Measurements from ENCODE around the gene VMP1.
"Not testable (repeated sequence)": the region's sequence is repeated elsewhere in the genome, so short reads cannot be mapped to it uniquely, and the experiment has no call there.

The VMP1 gene

DNA sequence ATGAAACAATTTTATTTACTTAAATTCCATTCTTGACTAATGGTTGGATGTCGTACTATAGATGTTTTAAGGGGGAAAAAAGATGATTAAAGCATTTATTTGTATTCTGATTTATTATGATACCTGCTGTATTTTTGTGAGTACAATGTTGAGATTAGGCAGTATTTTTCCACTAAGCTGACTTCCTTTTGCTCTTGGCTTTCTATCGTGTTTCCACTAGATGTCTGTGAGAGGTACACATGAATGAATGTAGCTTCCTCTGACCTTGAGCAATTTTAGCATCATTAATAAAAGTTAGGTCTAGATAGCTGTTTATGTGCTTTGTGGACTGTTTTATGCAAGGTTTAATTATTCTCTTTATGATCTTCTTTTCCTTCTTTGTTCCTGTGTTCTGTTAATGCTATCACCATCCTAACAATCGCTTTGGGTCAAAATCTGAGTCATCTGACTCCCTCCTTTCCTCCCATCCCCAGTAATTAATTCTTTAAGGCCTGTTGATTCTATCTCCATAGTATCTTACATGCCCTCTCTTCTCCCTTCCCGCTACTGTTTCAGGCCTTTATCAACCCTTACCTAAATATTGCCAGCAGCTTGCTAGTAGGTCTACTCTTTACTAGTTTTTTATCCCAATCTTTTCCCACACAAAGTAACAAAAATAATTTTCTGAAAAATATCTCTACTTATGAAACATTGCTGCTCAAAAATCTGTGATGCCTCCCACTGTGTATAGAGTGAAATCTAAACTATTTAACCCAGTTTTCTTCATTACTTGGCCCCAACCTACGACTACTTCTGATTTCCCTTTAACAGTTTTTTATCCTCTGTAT, 76.0 kb downstream of the VMP1 start:
- DNase-seq, result peak; percentile 58 to 94

DNA sequence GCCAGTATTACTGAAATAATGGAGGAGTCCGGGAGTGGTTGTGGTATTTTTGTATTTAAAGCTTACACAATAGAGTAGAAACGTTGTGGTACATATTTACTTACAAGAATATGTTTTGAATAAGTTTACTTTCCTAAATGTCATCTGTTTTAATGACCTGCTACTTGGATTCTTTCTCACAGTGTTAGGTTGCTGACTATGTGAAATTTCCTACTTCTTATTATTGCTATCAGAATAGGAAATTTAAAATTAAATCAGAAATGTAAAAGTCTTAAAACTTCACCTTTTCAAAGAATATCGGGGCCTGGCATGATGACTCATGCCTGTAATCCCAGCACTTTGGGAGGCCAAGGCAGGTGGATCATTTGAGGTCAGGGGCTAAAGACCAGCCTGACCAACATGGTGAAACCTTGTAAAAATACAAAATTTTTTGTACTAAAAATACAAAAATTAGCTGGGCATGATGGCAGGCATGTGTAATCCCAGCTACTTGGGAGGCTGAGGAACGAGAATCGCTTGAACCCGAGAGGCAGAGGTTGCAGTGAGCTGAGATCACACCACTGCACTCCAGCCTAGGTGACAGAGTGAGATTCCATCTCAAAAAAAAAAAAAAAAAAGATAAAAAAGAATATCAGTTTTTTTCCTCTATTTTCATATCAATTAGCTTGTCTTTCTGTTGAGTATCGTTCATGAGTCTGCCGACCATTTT, 77.8 kb downstream of the VMP1 start:
- no peak for DNase-seq

DNA sequence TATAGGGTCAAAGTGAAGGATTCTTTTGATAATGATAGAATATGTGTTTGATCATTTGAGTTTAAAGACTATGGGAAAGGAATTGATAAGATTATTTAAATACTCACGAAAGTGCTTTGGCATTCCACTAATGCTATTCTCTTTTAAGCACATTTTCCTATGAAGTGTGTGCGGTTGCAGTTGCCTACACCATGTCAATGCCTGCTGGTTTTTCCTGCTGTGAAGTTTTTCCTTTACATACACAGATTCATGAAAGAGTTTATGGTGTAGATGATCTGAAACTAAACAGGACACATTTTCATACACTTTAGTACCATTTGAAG, 78.7 kb downstream of the VMP1 start:
- DNase-seq, result no peak

DNA sequence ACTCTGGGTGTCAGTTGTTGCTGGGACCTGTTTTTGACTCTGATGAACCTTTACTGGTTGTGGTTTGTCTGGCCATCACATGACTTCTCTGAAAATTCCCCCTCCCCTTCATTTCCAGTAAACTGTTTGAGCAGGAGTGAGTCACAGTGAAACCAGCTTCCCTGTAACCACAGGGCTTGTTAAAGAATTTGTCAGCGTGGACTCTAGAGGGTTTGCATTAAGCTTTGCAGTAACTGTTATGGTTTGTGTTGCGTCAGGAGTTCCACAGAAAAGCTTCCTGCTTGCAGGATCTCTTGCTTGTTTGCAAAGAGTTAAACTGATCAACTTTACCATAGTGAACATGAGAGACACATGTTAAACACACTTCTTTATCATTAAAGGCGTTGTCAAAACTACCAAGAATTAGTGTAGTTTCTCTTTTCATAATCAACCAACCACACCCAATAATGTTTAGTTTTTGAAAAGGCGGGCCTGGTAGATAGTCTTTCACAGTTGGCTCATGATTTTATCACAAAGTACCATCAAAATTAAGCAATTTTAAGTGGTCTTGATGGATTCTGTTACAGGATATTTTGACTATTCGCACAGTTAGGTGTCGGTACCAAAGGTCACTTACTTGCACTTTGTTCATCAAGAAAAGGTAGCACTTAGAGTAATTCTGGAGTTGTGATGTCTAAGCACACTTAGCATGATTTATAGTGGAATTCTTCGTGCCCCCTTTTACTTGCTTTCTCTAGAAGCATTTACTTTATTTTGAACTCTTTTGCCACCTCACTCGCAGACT, 79.3 kb downstream of the VMP1 start:
- DNase-seq, result peak; percentile 94 to 99

DNA sequence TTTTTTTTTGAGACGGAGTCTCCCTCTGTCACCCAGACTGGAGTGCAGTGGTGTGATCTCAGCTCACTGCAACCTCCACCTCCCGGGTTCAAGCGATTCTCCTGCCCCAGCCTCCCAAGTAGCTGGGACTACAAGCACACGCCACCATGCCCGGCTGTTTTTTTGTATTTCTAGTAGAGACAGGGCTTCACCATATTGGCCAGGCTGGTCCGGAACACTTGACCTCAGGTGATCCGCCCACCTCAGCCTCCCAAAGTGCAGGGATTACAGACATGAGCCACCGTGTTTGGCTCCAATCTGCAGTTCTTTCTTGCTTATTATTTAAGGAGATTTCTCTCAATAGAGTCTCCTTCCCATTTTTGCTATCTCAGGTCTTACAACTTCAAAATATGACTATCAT, 82.4 kb downstream of the VMP1 start:
- DNase-seq, result not testable (repeated sequence)

DNA sequence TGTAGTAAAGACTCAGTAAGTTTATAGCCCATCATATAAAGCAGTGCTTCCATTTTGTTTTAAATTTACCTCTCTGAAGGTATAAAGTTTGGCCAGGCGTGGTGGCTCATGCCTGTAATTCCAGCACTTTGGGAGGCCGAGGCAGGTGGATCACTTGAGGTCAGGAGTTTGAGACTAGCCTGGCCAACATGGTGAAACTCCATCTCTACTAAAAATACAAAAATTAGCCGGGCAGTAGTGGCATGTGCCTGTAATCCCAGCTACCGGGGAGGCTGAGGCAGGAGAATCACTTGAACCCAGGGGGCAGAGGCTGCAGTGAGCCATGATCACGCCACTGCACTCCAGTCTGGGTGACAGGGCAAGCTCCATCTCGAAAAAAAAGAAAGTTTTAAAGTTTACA, 83.0 kb downstream of the VMP1 start:
- not testable (repeated sequence) for DNase-seq

DNA sequence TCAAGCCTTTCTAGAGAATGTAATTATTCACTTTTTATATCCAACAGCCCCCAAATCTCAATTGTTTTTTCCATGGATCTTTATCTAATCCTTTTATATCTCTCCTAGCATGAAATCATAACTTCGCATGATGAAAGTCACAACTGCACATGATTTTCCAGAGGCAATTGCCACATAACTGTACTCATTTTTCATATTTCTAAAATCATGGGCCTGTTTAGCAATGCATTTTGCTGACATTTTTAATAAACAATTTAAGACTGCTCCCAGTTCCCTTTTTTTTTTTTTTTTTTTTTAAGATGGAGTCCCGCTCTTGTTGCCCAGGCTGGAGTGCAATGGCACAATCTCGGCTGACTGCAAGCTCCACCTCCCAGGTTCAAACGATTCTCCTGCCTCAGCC, 83.5 kb downstream of the VMP1 start:
- DNase-seq, result no peak

DNA sequence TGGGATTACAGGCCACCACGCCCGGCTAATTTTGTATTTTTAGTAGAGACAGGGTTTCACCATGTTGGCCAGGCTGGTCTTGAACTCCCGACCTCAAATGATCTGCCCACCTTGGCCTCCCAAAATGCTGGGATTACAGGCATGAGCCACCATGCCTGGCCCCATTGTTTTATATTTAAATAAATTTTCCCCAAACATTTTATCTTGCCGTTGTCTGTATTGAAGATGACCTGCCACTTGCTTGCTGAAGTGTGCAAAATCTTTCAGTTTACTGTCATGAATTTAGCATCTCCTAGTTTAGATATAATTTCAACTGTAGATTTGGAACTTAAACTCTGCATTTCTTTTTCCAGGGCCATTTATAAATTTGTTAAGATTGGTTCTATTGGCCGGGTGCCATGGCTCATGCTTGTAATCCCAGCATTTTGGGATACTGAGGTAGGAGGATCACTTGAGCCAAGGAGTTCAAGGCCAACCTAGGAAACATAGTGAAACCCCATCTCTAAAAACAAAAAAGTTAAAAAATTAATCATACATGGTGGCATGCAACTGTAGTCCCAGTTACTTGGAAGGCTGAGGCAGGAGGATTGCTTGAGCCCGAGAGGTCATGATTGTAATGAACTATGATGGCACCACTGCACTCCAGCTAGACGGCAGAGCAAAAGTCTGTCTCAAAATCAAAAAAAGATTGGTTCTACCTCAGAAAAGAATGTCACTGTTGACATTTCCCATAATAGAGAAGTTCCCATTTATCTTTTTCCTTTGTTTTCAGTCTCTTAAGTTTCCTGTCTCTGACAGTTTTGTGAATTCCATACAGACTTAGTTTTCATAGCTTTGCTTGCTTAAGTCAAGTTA, 84.4 kb downstream of the VMP1 start:
- DNase-seq, result no peak

DNA sequence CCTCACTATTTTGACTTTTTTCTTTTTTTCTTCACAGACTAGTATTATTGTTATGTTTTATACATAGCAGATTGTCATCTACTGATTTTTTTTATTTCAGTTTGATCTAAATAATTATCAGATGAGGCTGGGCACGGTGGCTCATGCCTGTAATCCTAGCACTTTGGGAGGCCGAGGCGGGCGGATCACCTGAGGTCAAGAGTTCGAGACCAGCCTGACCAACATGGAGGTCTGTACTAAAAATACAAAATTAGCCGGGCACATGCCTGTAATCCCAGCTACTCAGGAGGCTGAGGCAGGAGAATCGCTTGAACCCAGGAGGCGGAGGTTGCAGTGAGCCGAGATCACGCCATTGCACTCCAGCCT, 85.0 kb downstream of the VMP1 start:
- not testable (repeated sequence) for DNase-seq

DNA sequence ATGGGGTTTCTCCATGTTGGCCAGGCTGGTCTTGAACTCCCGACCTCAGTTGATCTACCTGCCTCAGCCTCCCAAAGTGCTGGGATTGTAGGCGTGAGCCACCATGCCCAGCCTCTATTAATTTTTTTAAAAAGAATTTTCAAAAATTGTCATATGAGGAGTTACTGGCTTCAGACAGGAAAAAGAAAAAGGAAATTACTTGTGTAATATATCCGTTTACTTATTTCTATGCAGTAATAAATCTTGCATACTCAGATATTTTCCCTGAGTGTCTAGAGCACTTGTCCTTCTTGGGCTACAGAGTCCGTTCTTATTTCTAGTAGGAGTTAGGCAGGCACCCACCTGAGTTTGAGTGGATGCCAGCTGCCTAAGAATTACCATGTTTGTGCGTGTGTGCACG, 85.8 kb downstream of the VMP1 start:
- no peak for DNase-seq

DNA sequence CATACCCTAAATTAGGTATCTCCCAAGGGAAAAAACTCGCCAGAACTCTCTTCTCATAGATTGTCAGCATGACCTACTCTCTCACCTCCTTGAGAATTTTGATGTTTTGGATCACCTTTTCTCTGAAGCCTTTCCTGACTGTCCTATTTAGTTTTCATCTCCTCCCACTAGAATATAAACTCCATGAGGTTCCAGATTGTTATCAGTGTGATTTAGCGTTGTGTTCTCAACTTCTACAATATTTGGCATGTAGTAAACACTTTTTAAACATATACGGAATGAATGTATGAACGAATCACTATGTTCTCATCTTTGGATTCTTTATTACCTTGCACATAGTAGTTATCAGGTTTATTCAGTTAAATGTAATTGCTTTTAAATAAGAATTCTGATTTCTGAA, 88.7 kb downstream of the VMP1 start:
- DNase-seq, result no peak

DNA sequence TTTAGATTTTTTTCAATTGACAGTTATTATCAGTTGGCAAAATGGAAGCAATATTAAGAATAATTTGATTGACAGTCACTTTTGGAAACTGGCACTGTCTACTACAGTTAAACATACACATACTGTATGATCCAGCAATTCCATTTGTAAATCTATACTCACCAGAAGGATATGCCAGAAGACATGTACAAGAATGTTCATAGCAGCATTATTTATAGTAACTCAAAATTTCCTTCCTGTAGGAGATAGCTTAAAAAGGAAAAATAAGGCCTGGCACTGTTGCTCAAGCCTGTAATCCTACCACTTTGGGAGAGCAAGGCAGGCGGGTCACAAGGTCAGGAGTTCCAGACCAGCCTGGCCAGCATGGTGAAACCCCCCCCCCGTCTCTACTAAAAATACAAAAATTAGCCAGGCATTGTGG, 89.3 kb downstream of the VMP1 start:
- no peak for DNase-seq

DNA sequence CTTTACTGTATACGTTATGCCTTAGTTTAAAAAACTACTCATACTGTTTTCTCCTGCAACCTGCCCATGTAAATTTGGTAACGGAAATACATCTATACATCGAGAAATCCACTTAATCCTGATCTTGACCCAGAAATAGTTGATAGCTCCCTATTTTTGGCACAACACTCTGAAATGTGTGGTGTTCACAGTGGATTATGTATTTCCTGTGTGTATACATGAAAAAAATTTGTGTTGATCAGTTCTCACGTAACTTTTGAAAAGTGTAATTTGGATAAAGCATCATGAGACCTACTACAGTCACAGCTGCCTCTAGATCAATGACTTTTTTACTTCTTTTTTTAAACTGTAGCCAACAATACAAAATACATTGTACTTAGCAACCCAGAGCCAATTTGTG, 90.7 kb downstream of the VMP1 start:
- no peak for DNase-seq

DNA sequence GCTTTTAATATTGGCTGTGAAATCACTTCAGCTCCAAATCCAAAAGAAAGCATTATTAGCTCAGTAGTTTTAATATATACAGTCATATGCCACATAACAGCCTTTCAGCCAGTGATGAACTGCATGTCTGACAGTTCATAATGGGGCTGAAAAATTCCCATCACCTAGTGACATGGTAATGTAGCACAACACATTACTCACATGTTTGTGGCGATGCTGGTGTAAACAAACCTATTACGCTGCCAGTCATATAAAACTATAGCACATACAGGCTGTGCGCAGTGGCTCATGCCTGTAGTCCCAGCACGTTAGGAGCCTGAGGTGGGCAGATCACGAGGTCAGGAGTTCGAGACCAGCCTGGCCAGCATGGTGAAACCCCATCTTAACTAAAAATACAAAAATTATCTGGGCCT, 93.1 kb downstream of the VMP1 start:
- no peak for DNase-seq

DNA sequence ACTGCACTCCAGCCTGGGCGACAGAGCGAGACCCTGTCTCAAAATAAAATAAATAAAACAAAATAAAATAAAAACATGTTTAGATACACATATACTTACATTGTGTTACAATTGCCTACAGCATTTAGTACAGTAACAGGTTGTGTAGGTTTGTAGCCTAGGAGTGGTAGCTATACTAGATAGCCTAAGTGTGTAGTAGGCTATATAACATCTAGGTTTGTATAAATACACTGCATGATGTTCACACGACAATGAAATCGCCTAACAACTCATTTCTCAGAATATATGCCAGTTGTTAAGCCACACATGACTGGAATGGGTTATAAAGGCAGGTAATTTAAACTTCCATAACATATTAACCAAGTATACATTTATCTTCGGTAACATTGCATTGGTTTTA, 94.7 kb downstream of the VMP1 start:
- DNase-seq, result no peak

DNA sequence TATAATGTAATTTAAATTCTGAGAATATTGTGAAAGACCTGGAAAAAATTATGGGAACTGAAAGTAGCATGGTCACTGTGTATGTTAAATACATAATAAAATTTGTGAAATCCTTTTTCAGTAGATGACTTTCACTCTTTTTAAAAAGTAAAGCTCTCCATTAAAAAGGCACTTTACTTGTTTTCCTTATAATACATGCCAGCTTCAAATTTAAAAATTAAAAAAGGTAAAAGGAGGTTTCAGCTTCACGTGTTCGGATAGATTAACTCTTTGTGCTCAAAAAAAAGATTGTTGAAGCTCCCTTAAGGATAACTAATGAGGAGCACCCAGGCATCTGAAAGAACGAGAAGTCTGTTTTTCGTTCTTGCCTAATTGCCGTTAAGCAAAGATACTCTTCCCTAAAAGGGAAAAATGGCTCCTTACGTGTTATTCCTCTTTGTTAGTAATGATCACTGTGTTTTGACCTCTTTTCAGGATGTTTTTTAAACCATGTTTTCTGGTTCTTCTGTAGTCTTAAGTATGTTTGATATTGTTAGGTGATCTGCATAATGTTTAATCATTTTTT, 97.5 kb downstream of the VMP1 start:
- DNase-seq, result no peak

DNA sequence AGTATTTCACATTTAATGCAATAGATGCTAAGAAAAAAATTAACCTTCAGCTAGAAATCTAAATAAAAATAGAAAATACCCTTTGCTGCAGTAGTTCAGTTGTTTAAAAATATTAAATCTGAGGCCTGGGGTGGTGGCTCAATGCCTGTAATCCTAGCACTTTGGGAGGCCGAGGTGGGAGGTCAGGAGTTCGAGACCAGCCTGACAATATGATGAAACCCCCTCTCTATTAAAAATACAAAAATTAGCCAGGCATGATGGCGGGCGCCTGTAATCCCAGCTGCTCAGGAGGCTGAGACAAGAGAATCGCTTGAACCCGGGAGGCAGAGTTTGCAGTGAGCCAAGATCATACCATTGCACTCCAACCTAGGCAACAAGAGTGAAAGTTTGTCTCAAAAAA, 98.9 kb downstream of the VMP1 start:
- DNase-seq, result not testable (repeated sequence)

DNA sequence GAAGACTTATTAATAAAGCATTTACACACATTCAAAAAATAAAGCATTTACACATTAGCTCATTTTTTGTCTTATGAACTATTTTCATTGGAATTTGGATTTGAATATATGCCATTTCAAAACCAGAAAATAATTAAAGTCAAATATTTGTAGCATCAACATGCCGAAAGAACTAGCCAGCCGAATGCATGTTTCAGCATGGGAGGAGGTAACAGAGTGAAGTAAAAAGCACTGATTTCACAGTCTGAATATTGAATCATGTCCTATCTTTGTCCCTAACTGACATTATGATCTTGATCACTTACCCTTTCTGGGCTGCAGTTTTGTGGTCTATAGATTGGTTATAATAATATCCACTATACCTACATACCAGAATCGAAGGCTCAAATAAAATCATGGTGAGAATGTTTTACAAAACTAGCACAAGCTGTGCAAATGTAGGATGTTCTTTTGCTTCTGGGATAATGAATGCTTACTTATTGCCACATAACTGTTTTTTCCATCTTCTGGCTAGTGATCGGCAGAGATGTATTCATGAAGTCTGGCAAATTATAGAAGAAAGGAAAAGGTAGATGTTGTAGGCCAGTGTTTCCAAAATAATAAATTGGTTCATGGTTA, 100.5 kb downstream of the VMP1 start:
- DNase-seq, result no peak

DNA sequence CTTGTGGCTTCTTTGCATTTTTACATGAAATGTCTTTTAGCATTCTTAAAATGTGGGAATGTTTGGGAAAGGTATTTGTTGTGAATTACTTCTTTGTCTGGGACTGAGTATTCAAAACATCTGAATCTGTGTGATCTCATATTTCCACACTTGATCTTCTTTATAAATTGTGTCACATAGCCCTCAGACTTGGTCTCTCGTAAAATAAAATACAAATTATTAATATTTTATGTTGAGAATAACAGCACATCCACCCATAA, 103.4 kb downstream of the VMP1 start:
- no peak for DNase-seq

DNA sequence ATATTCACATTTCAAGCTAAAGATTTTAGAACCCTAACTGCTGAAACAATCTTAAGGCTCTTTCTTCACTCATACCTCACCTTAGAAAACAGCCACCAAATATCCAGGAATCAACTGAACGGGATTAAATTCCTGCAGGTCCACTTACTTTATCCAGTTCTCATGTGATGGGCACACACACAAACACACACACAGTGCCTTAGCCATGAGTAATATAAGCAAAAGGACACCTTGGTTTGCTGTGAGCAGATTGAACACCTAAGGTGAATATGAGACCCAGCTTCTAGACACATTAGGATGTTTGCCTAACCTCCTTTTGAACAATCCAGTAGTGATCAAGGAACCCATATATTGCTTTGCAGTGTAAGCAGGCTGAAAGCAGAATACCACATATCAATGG, 103.8 kb downstream of the VMP1 start:
- no peak for DNase-seq

DNA sequence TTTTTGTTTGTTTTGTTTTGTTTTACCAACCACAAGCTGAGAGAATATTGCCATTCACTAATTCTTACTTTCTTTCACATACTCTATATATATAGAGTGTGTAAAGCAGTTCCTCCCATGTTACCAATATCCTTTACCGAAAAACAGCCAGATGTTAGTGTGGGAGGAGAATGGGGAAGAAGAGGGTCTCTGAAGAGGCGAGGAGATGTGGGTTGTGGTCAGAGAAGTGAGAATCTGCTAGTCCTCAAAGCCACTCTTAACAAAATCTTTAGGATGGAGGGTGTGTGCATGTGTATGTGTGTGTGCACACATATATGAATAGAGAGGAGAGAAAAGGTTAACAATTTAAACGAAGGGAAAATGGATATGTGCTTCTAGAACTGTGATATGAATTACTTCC, 104.7 kb downstream of the VMP1 start:
- DNase-seq, result no peak

DNA sequence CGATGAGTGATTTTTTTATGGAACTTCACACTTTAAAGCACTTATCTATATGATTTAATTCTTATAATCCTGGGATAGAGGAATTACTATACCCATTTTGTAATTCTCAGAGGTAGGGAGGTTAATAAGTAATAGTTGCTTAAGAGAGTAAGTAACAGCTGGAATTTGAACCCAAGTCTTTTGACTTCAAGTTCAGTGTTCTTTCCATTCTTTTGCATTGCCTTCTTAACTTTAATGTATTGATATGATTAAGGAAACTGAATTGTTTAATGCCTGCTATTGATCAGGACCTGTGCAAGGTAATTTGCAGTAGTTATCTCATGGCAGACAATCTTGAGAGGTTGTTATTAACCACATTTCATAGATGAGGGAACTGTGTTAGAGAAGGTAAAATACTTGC, 106.8 kb downstream of the VMP1 start:
- no peak for DNase-seq

DNA sequence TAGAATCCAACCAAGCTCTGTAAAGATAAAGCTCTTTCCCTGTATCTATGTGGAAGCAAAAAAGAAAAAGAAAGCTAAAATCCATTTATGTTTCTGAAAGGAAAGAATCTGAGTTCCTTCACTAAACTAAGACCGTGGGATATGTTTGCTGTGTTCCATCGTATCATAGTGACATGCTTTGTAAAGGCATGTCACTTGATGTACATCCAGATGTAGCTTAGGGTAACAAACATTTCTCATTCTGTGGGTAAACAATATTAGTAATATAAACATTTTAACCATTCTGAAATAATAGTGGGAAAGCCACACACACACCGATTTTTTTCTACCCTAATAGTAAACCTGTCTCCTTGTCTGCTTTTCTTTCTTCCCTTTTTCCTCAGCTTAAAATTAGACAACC, 107.2 kb downstream of the VMP1 start:
- DNase-seq, result no peak
